SK-N-SH treated with all-trans-retinoic acid at 6 μM for 48 hours (cell line): ENCODE results near the gene PAPPA.

ENCODE experiments used
- ATAC-seq: fragments of 200-7000 bp; cut with Tn5 transposase; 3 replicates; pipeline ENCODE4 v1.9.1; 2020; ENCODE audit warnings: mild to moderate bottlenecking, moderate library complexity
- ARNTL ChIP-seq: fragments of 450-650 bp; formaldehyde crosslinking; IDR thresholded peaks from 2 replicates; pipeline ENCODE4 v1.5.0; 2020; ENCODE audit warnings: low read depth, mild to moderate bottlenecking, moderate library complexity, borderline replicate concordance
- BACH2 ChIP-seq: fragments of 250-450 bp; sonication (Bioruptor Pico); IDR thresholded peaks from 2 replicates; pipeline ENCODE4 v1.9.0; 2021; ENCODE audit warnings: mild to moderate bottlenecking, borderline replicate concordance
- CSDC2 ChIP-seq: fragments of 250-450 bp; sonication (Bioruptor Pico); IDR thresholded peaks from 2 replicates; pipeline ENCODE4 v1.5.0; 2020; ENCODE audit warnings: mild to moderate bottlenecking, moderate library complexity
- GLIS3 ChIP-seq: fragments of 250-450 bp; sonication (Bioruptor Pico); IDR thresholded peaks from 2 replicates; pipeline ENCODE4 v1.5.0; 2020; ENCODE audit warnings: mild to moderate bottlenecking, moderate library complexity
- ISL1 ChIP-seq: fragments of 250-450 bp; sonication (Bioruptor Pico); IDR thresholded peaks from 2 replicates; pipeline ENCODE4 v2.1.2; 2022; ENCODE audit warnings: mild to moderate bottlenecking, moderate library complexity
- OSR1 ChIP-seq: fragments of 250-450 bp; sonication (Bioruptor Pico); IDR thresholded peaks from 2 replicates; pipeline ENCODE4 v1.8.0; 2022; ENCODE audit warnings: moderate library complexity, mild to moderate bottlenecking, inconsistent platforms
- PPARA ChIP-seq: fragments of 250-450 bp; sonication (Bioruptor Pico); IDR thresholded peaks from 2 replicates; pipeline ENCODE4 v1.5.0; 2020; ENCODE audit warnings: mild to moderate bottlenecking, borderline replicate concordance
- SNAI2 ChIP-seq: fragments of 250-450 bp; sonication (Bioruptor Pico); IDR thresholded peaks from 2 replicates; pipeline ENCODE4 v1.5.0; 2020; ENCODE audit warnings: mild to moderate bottlenecking, moderate library complexity
- TOX ChIP-seq: fragments of 250-450 bp; sonication (Bioruptor Pico); IDR thresholded peaks from 2 replicates; pipeline ENCODE4 v1.8.0; 2021; ENCODE audit warnings: mild to moderate bottlenecking, moderate library complexity, borderline replicate concordance
- ZC3H10 ChIP-seq: fragments of 250-450 bp; sonication (Bioruptor Pico); IDR thresholded peaks from 2 replicates; pipeline ENCODE4 v1.5.1; 2021; ENCODE audit warnings: mild to moderate bottlenecking, moderate library complexity
- ZFP3 ChIP-seq: fragments of 250-450 bp; sonication (Bioruptor Pico); IDR thresholded peaks from 2 replicates; pipeline ENCODE4 v1.5.0; 2020; ENCODE audit warnings: mild to moderate bottlenecking, moderate library complexity
- ZFP30 ChIP-seq: fragments of 450-650 bp; formaldehyde crosslinking; IDR thresholded peaks from 2 replicates; pipeline ENCODE4 v1.5.0; 2022; ENCODE audit warnings: mild to moderate bottlenecking, moderate library complexity
- ZNF565 ChIP-seq: fragments of 450-650 bp; formaldehyde crosslinking; conservative IDR thresholded peaks from 2 replicates; pipeline ENCODE4 v1.5.0; 2020; ENCODE audit warnings: low read depth, mild to moderate bottlenecking, moderate library complexity
- ZNF70 ChIP-seq: fragments of 450-650 bp; formaldehyde crosslinking; IDR thresholded peaks from 2 replicates; pipeline ENCODE4 v1.5.0; 2020; ENCODE audit warnings: mild to moderate bottlenecking, moderate library complexity
- ZNF8 ChIP-seq: fragments of 450-650 bp; formaldehyde crosslinking; IDR thresholded peaks from 2 replicates; pipeline ENCODE4 v1.5.0; 2020; ENCODE audit warnings: mild to moderate bottlenecking, moderate library complexity
- TF ChIP-seq, protein P1 (sequence below): fragments of 250-450 bp; sonication (Bioruptor Pico); IDR thresholded peaks from 2 replicates; pipeline ENCODE4 v1.8.0; 2021; ENCODE audit warnings: low read depth, mild to moderate bottlenecking, moderate library complexity, borderline replicate concordance
- TF ChIP-seq, protein P2 (sequence below): fragments of 250-450 bp; sonication (Bioruptor Pico); IDR thresholded peaks from 2 replicates; pipeline ENCODE4 v1.5.1; 2021; ENCODE audit warnings: mild to moderate bottlenecking, moderate library complexity
- TF ChIP-seq, protein P3 (sequence below): fragments of 250-450 bp; sonication (Bioruptor Pico); IDR thresholded peaks from 2 replicates; pipeline ENCODE4 v1.8.0; 2020; ENCODE audit warnings: mild to moderate bottlenecking, moderate library complexity, borderline replicate concordance

PAPPA gene

DNA sequence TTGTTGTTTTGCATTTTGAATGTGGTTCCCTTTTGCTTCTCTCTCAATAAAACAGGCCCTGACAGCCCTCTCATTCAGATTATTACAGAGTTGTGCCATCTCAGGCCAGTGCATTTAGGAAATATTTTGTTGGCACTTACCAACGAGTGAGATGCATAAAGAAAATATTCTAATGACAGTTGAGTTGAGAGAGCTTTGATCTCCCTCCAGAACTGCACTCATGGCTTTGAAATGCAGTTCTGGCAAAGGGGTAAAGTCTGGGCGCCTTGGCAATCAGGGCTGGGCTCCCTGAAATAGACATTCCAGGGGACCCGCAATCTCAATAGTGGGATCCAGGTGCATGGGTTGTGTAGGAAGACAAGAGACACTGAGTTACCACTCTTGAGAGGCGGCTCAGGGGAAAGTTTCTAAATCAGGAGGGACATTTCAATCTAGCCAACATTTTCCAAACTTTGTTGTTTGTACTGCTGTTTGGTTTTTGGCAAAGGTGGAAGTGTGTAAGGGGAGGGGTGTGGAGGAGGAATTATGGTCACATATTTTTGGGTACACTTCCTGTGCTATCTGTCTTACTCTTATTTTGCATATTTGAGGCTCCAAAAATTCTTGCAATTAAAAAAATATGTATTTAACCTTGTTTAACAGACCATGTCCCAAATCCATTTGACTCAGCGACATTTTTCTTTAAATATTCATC, 48.8 kb downstream of the PAPPA start:
- peak; percentile 61 for ATAC-seq
- TF ChIP-seq ZFP30 (CRISPR knock-in tag): no peak
- TF ChIP-seq CSDC2: no peak
- TF ChIP-seq ISL1: peak; percentile 75
- TF ChIP-seq, all 23 proteins: peak for 1

DNA sequence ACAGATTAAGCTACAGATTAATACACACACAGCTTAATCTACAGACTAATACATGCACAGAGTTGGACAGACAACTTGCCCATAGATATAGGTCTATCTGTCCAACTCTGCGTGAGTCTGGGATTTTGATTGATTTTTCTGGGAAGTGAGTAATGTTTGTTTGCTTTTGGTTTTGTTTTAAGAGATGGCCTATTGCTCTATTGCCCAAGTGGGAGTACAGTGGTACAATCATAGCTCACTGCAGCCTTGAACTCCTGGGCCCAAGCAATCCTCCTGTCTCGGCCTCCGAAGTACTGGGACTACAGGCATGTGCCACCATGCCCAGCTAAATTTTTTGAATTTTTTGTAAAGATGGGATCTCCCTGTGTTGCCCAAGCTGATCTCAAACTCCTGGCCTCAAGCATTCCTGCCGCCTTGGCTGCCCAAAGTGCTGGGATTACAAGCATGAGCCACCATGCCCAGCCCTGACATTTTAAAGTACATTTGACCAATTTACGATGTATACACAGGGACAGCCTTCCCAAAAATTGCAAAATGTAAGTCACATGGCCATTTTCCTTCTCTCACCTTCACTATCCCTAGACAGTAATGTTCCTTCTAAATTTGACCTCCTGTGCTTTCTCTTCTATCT, 50.8 kb downstream of the PAPPA start:
- TF ChIP-seq, protein P1, sequence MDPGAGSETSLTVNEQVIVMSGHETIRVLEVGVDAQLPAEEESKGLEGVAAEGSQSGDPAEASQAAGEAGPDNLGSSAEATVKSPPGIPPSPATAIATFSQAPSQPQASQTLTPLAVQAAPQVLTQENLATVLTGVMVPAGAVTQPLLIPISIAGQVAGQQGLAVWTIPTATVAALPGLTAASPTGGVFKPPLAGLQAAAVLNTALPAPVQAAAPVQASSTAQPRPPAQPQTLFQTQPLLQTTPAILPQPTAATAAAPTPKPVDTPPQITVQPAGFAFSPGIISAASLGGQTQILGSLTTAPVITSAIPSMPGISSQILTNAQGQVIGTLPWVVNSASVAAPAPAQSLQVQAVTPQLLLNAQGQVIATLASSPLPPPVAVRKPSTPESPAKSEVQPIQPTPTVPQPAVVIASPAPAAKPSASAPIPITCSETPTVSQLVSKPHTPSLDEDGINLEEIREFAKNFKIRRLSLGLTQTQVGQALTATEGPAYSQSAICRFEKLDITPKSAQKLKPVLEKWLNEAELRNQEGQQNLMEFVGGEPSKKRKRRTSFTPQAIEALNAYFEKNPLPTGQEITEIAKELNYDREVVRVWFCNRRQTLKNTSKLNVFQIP (CRISPR knock-in tag): no peak
- TF ChIP-seq OSR1 (no peak), PPARA (CRISPR knock-in tag) (no peak), ZNF565 (CRISPR knock-in tag) (no peak), GLIS3 (CRISPR knock-in tag) (no peak), TOX (CRISPR knock-in tag) (no peak)
- TF ChIP-seq, protein P2, sequence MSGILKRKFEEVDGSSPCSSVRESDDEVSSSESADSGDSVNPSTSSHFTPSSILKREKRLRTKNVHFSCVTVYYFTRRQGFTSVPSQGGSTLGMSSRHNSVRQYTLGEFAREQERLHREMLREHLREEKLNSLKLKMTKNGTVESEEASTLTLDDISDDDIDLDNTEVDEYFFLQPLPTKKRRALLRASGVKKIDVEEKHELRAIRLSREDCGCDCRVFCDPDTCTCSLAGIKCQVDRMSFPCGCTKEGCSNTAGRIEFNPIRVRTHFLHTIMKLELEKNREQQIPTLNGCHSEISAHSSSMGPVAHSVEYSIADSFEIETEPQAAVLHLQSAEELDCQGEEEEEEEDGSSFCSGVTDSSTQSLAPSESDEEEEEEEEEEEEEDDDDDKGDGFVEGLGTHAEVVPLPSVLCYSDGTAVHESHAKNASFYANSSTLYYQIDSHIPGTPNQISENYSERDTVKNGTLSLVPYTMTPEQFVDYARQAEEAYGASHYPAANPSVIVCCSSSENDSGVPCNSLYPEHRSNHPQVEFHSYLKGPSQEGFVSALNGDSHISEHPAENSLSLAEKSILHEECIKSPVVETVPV: no peak
- no peak for ATAC-seq

DNA sequence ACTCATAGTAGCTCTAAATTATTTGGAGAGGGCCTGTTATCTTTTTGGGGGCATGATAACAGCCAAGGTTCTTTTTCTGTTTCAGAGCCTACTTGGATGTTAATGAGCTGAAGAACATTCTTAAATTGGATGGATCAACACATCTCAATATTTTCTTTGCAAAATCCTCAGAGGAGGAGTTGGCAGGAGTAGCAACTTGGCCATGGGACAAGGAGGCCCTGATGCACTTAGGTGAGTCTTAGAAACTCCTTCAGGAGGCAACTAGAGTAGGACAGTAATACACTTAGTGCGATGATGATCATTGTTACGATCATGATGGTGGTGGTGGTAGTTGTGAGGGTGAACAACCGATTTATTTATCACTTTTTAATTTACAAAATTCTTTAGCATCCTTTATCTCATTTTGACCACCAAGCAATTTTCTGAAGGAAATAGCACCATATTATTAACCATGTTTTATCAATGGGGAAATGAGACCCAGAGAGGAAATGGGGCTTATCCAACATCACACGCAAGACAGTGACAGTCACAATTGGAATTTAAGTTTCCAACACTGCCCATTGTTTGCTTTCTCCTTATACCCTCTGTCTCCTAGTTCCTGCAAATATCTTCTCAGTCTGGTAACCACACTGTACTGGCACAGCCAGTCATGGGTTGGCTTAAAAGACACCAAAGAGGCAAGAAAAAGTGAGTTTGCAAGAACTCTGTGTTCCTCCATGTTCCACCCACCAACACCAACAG, 54.0 kb downstream of the PAPPA start:
- no peak for ATAC-seq

More for the DNA sequence above, 54.0 kb downstream of the PAPPA start:
- TF ChIP-seq BACH2 (CRISPR knock-in tag): no peak
- TF ChIP-seq ZC3H10 (CRISPR knock-in tag): no peak
- TF ChIP-seq GLIS3 (CRISPR knock-in tag): no peak
- TF ChIP-seq SNAI2 (CRISPR knock-in tag): no peak
- TF ChIP-seq OSR1: no peak
- no peak for TF ChIP-seq ISL1
- no peak for TF ChIP-seq TOX (CRISPR knock-in tag)
- TF ChIP-seq, protein P3, sequence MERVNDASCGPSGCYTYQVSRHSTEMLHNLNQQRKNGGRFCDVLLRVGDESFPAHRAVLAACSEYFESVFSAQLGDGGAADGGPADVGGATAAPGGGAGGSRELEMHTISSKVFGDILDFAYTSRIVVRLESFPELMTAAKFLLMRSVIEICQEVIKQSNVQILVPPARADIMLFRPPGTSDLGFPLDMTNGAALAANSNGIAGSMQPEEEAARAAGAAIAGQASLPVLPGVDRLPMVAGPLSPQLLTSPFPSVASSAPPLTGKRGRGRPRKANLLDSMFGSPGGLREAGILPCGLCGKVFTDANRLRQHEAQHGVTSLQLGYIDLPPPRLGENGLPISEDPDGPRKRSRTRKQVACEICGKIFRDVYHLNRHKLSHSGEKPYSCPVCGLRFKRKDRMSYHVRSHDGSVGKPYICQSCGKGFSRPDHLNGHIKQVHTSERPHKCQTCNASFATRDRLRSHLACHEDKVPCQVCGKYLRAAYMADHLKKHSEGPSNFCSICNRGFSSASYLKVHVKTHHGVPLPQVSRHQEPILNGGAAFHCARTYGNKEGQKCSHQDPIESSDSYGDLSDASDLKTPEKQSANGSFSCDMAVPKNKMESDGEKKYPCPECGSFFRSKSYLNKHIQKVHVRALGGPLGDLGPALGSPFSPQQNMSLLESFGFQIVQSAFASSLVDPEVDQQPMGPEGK (CRISPR knock-in tag): no peak
- TF ChIP-seq ARNTL: no peak
- TF ChIP-seq, protein P1 (CRISPR knock-in tag): no peak
- no peak for TF ChIP-seq ZNF565 (CRISPR knock-in tag)
- TF ChIP-seq ZNF70: no peak
- no peak for TF ChIP-seq ZNF8 (CRISPR knock-in tag)
- TF ChIP-seq ZFP3 (CRISPR knock-in tag): no peak
- TF ChIP-seq, protein P2: no peak
